Measurements from ENCODE around the gene SMG9.
A peak's percentile ranks its signal among the peaks of the same experiment; 100 is the strongest.

The SMG9 gene

DNA sequence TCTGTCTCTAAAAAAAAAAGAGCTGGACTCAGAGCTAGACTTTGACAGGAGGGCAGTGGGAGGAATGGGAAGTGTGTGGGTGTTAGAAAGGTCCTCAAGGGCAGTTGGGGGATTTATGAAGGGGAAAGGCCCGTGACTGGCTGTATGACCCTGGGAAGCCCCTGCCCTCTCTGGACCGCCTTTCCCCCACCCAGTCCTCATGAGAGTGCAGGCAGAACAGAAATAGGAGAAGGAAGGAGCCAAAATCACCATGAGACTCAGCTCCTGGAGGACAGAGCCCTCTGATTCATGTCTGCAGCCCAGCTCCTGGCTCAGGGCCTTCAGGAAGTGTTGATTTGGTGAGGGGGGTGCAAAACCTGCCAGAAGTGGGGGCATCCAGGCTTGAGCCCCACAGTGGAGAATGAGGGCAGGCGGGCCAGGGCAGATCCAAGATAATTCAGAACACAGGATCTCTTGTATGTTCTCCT, 8.7 kb upstream of the SMG9 start:
- H3K4me3 ChIP-seq (ENCODE audit: low read depth, low read length), result no peak overlapping the region
- DNase-seq (ENCODE audit: low read depth), result no peak

DNA sequence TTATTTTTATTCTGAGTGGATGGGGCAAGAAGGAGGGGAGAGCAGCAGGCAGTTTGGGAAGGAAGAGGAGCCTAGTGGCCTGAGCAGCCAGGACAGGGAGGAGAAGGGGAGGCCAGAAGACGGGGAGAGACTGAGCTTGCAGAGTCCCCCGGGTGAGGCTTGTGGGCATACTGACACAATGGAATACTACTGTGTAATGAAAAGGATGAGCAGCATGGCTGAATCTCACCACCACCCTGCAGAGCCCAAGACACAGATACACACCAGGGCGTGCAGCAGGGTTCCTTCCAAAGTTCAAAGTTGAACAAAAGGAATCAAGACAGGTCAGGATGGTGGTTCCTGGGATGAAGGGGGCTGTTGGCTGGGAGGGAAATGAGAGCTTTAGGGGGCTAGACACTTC, 8.1 kb upstream of the SMG9 start:
- no peak overlapping the region for H3K4me3 ChIP-seq (ENCODE audit: low read depth, low read length)
- no peak for DNase-seq (ENCODE audit: low read depth)

DNA sequence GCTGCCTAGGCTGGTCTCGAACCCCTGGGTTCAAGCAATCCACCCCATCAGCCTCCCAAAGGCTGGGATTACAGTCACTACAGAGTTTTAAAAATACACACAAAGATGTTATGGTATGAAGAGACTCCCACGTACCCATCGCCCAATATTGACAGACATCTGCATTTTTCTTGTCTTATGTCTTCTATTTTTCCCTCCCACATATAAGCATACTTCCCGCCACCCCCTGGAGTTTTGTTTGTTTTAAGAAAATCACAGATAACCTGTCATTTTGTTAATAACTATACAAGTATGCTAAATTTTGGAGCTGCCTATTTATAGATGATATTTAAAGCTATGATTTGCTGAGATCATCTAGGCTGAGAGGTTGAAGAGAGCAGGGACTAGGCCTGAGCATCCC, 6.2 kb upstream of the SMG9 start:
- no peak overlapping the region for H3K4me3 ChIP-seq (ENCODE audit: low read depth, low read length)
- DNase-seq (ENCODE audit: low read depth), result no peak

- H3K4me3 ChIP-seq (ENCODE audit: low read depth, low read length), result no peak overlapping the region
- DNase-seq (ENCODE audit: low read depth), result no peak
Observed at GRCh38 chr19:43759515-43759914, 4.8 kb upstream of the SMG9 start.

GRCh38 chr19:43755256-43755801, 567 bp upstream of the SMG9 start:
- peak overlapping the region; percentile 84 for H3K4me3 ChIP-seq (ENCODE audit: low read depth, low read length)
- no peak for DNase-seq (ENCODE audit: low read depth)

GRCh38 chr19:43754253-43754502, 584 bp downstream of the SMG9 start:
- DNase-seq (ENCODE audit: low read depth), result no peak
- peak overlapping the region; percentile 84 for H3K4me3 ChIP-seq (ENCODE audit: low read depth, low read length)

DNA sequence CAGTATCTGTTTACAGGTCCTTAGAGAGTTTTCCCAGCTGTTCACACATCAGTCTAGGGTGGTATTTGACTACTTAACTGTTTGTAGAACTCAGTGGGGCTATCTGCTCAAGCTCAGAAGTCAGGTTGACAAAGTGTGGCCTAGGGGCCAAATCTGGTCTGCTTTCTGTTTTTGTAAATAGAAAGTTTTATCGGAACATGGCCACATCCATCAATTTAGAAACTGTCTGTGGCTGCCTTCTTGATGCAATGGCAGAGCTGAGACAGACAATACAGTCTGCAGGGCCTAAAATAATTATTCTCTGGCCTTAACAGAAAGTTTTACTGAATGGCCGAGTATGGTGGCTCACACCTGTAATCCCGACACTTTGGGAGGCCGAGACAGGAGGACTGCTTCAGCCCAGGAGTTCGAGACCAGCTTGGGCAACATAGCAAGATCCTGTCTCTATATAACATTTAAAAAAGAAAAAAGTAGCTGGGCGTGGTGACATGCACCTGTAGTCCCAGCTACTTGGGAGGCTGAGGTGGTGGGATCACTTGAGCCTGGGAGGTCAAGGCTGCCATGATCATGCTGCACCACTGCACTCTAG, 2.4 kb downstream of the SMG9 start:
- no peak overlapping the region for H3K4me3 ChIP-seq (ENCODE audit: low read depth, low read length)
- DNase-seq (ENCODE audit: low read depth), result no peak

GRCh38 chr19:43751466-43752220, 3.1 kb downstream of the SMG9 start:
- no peak for DNase-seq (ENCODE audit: low read depth)
- no peak overlapping the region for H3K4me3 ChIP-seq (ENCODE audit: low read depth, low read length)

GRCh38 chr19:43749898-43750297, 4.9 kb downstream of the SMG9 start:
- no peak for DNase-seq (ENCODE audit: low read depth)
- no peak overlapping the region for H3K4me3 ChIP-seq (ENCODE audit: low read depth, low read length)

DNA sequence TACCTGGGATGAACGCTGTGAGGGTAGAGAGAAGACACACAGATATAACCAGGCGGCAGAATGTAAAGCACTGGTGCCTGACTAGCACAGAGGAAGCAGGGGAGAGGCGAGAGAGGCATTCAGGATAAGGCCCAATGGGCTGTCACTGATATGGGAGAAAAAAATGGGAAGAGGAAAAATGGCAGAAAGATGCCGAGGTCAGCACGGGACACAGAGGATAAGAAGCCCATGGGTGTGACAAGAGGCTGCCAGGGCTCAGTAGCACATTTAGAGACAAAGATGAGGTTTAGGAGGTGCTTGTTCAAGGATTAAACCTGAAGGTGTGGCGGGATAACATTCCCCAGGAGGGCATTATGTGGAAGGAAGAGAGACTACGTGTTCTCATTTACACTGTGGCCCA, 5.6 kb downstream of the SMG9 start:
- H3K4me3 ChIP-seq (ENCODE audit: low read depth, low read length), result no peak overlapping the region

DNA sequence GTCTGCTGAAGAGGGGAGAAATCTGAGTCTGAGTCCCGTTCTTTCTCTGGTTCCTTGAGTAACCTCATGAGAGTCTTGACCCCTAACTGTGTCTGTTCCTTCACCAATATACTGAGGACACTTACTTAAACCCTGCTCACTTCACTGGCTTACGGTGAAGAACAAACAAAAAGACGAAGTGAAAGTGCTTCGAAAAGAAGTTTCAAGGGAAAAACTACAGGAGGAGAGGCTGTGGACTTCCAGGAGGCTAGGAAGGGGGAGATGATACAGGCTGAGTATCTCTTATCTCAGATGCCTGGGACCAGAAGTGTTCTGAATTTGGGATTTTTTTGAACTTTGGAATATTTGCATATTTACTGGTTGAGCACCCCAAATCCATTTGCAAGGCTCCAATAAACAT, 6.1 kb downstream of the SMG9 start:
- no peak for DNase-seq (ENCODE audit: low read depth)
- H3K4me3 ChIP-seq (ENCODE audit: low read depth, low read length), result no peak overlapping the region

More for the DNA sequence above, 5.6 kb downstream of the SMG9 start:
- no peak for DNase-seq (ENCODE audit: low read depth)

DNA sequence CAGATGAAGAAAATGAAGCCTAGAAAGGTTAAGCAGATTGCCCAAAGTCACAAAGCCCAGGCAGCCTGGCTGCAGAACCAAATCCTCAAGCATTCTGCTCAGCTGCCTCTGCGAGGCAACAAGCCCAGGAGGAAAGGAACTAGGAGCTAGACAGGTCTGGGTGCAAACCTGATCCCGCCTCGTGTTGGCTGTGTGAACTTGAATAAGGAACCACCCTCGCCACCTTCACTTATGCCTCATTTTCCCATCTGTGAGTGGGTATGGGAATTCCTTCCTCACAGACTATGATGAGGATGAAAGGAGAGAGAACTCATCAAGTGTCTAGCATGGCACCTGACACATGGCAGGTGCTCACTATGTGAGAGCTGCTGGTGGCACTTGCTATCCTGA, 6.6 kb downstream of the SMG9 start:
- H3K4me3 ChIP-seq (ENCODE audit: low read depth, low read length), result no peak overlapping the region

DNA sequence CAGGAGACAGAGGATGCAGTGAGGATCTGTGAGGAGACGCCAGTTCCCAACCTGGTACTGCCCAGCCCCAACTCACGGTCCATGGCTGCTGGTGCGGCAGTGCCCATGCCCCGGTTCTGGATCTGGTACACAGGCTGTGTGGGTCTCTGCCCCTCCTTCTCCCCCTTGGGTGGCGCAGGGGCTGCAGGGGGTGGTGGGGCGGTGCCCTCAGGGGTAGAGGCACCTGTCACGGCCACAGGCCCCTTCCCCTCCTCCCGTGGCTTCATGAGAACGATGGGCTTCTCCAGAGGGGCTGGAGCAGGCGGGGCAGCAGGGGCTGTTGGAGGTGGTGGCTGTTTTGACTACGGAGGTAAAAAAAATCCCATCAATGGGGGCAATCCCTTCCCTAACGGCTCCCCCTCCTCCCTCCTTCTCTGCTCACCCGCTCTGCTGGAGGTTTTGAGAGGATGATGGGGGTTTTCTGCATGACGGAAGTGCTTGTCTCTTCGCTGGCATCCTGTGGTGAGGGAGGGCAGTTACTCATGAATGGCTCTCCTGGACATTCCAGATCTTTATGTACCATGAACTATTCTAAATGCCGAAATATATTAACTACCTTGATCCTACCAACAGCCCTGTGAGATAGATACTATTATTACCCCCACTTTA, 7.1 kb downstream of the SMG9 start:
- no peak for DNase-seq (ENCODE audit: low read depth)
- H3K4me3 ChIP-seq (ENCODE audit: low read depth, low read length), result no peak overlapping the region

More for the DNA sequence above, 6.6 kb downstream of the SMG9 start:
- no peak for DNase-seq (ENCODE audit: low read depth)

DNA sequence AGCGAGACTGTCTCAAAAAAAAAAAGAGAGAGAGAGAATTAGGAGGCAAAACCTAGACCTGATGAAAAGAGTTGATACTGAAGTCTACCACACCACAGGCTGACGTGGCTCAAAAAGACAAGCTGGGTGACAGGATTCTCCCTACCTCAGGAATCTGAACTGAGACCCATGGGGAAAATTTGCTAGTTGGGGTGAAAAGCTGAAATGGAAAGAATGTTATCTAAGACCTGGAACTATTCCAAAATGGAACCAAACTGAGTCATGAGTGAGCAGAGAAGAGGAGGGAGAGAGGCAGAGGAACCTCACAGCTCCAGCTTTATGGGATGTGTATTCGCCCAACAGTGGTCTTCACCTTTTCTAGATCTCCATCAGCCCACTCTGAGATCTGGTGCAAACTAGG, 11.7 kb downstream of the SMG9 start:
- no peak for DNase-seq (ENCODE audit: low read depth)
- no peak overlapping the region for H3K4me3 ChIP-seq (ENCODE audit: low read depth, low read length)

DNA sequence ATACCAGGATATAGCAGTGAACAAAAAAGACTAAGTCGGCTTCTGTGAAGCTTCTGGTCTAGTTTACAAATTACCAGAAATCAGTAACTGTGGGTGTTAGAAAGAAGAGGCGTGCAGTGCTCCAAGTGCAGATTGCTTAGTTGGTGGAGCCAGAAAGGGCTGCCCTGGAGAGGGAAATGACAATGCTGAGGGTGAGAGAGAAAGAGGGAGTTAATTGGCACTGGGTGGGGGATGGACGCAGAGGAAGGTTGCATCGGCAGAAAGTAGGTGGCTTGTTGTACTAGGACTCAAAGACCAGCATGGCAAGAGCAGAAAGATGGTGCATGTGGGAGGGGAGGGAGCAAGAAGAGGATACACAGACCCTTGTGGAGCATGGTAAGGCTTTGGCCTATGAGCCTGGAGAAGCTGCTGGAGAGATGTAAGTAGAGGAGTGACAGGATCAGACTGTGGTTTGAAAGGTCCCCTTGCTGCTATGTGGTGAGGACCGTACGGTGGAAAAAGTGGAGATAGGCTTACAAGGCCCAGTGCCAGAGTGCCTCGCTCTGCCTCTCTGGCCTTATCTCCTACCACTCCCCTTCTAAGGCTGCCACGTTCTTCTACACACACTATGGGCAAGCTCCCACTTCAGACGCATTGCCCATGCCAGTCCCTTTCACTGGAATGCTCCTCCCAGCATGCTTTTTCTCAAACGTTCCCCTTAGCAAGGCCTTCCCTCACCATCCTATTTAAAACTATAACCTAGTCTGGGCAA, 13.5 kb downstream of the SMG9 start:
- DNase-seq (ENCODE audit: low read depth), result no peak
- no peak overlapping the region for H3K4me3 ChIP-seq (ENCODE audit: low read depth, low read length)

- no peak overlapping the region for H3K4me3 ChIP-seq (ENCODE audit: low read depth, low read length)
Observed at GRCh38 chr19:43739439-43740235, 15.1 kb downstream of the SMG9 start.

DNA sequence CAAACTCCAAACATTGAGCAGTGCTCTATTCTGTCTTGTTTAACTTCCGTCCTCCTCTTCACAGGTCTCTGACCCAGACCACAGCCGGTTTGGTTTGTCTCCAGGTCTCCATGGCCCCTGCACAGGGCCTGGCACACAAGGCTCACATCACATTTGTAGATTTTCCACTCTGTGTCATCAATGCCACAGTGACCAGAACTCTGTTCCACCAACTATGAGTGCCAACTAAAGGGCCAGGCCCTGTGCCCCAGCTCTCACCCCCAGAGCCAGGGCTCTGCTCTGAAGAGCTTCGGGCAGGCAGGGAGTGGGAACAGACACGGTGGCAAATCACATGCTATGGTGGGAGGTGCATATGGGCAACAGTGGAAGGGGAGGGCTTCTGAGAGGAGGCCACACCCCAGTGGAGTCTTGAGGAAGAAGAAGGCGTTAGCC, 16.0 kb downstream of the SMG9 start:
- no peak for DNase-seq (ENCODE audit: low read depth)
- no peak overlapping the region for H3K4me3 ChIP-seq (ENCODE audit: low read depth, low read length)

More at GRCh38 chr19:43739439-43740235, 15.1 kb downstream of the SMG9 start:
- no peak for DNase-seq (ENCODE audit: low read depth)

DNA sequence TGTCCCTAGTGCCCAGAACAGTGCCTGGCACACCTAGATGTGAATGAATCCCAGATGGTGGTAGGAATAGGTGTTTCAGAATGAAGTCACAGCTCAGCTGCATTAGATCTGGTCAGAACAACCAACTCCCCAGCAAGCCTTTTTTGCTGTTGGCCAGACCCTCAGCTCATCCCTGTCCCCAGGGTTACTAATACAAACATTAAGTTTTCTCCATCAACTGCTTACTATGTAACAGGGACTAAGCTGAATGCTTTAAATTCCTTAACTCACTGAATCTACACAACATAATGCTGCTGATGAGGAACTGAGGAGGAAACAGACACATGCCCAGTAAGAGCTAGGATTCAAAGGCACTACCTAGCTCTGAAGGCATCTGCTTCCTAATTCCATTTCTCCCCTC, 18.8 kb downstream of the SMG9 start:
- no peak for DNase-seq (ENCODE audit: low read depth)
- no peak overlapping the region for H3K4me3 ChIP-seq (ENCODE audit: low read depth, low read length)

- no peak overlapping the region for H3K4me3 ChIP-seq (ENCODE audit: low read depth, low read length)
- no peak for DNase-seq (ENCODE audit: low read depth)
Observed at GRCh38 chr19:43735013-43735412, 19.7 kb downstream of the SMG9 start.
